Liver (tissue), 9 donors: ENCODE data around the gene POPDC2. TPM values are rescaled to one million over a fixed set of nuclear protein-coding genes. Genes with fewer than 3 reads are reported as not detected.

Experiments used
- DNase-seq: peaks from one replicate; pipeline ENCODE4 v3.0.0-alpha.2; 2017; ENCODE audit warnings: low spot score
- H3K27ac ChIP-seq, 2 donors: one replicate each; pipeline ENCODE4 v1.7.0; 2013; ENCODE audit warnings: inconsistent platforms in 2 of 2, low read length in 2 of 2, control low read depth in 1 of 2, low read depth in 1 of 2, mild to moderate bottlenecking in 1 of 2
- H3K27me3 ChIP-seq, 4 donors: one replicate each; pipeline versions ENCODE4 v1.6.1 to v1.7.0; 2013; ENCODE audit warnings: low read length in 3 of 4, inconsistent platforms in 1 of 4, mild to moderate bottlenecking in 1 of 4, moderate library complexity in 1 of 4; ENCODE audit not compliant: control insufficient read depth in 4 of 4, insufficient read depth in 4 of 4
- H3K36me3 ChIP-seq, 4 donors: one replicate each; pipeline versions ENCODE4 v1.6.1 to v1.7.0; 2013; ENCODE audit warnings: low read length in 3 of 4, mild to moderate bottlenecking in 3 of 4, low read depth in 1 of 4, moderate library complexity in 1 of 4; ENCODE audit not compliant: control insufficient read depth in 4 of 4, insufficient read depth in 3 of 4
- H3K4me1 ChIP-seq, 4 donors: one replicate each; pipeline versions ENCODE4 v1.6.1 to v1.7.0; 2013; ENCODE audit warnings: low read length in 3 of 4, mild to moderate bottlenecking in 3 of 4, moderate library complexity in 1 of 4; ENCODE audit not compliant: control insufficient read depth in 4 of 4, insufficient read depth in 4 of 4
- H3K4me3 ChIP-seq, 3 donors: one replicate each; pipeline versions ENCODE4 v1.6.1 to v1.7.0; 2013; ENCODE audit warnings: low read length in 3 of 3, control low read depth in 1 of 3, low read depth in 1 of 3, mild to moderate bottlenecking in 1 of 3
- H3K9ac ChIP-seq, 2 donors: one replicate each; pipeline ENCODE4 v1.7.0; 2013; ENCODE audit warnings: low read length in 2 of 2, mild to moderate bottlenecking in 2 of 2, moderate library complexity in 2 of 2, control low read depth in 1 of 2, low read depth in 1 of 2
- H3K9me3 ChIP-seq, 4 donors: one replicate each; pipeline versions ENCODE4 v1.6.1 to v1.7.0; 2013; ENCODE audit warnings: low read length in 3 of 4; ENCODE audit not compliant: control insufficient read depth in 4 of 4
- EGR1 ChIP-seq, 2 donors: IDR thresholded peaks; 2 replicates each; pipeline ENCODE4 v1.6.1; 2016 to 2018; ENCODE audit warnings: antibody characterized with exemption in 2 of 2, low read depth in 2 of 2
- FOXA2 ChIP-seq: IDR thresholded peaks from 2 replicates; pipeline ENCODE4 v1.6.1; 2016; ENCODE audit warnings: antibody characterized with exemption
- HNF4G ChIP-seq: IDR thresholded peaks from 2 replicates; pipeline ENCODE4 v1.6.1; 2016; ENCODE audit warnings: antibody characterized with exemption
- MAX ChIP-seq: IDR thresholded peaks from 2 replicates; pipeline ENCODE4 v1.6.1; 2016; ENCODE audit warnings: antibody characterized with exemption
- NR2F2 ChIP-seq: IDR thresholded peaks from 2 replicates; pipeline ENCODE4 v1.6.1; 2016; ENCODE audit warnings: antibody characterized with exemption
- SP1 ChIP-seq: IDR thresholded peaks from 2 replicates; pipeline ENCODE4 v1.6.1; 2018; ENCODE audit warnings: antibody characterized with exemption, mild to moderate bottlenecking
- YY1 ChIP-seq: IDR thresholded peaks from 2 replicates; pipeline ENCODE4 v1.6.1; 2016; ENCODE audit warnings: antibody characterized with exemption, mild to moderate bottlenecking
- WGBS: extraction: QIAGEN DNeasy Blood & Tissue Kit; methylation state at CpG from one replicate; pipeline ENCODE4 v1.1.7; 2013; 5-methylcytosine and 5-hydroxymethylcytosine counted together
- polyA plus RNA-seq, 2 donors: library from polyadenylated mRNA; stranded (reverse) in 1 of 2; unstranded in 1 of 2; fragments of 200-250 nt in 1 of 2; fragments of >200 nt in 1 of 2; fragmentation: Nextera tagmentation in 1 of 2; extraction: Ambion mirVana in 1 of 2; gene quantifications; one replicate each; pipeline versions ENCODE4 v1.2.1 to v1.2.3, GENCODE V29; 2013 to 2015
- total RNA-seq, 2 donors: library from RNA; depleted of rRNA; stranded (reverse); fragments of >200 nt; gene quantifications; one replicate each; pipeline ENCODE4 v1.2.3, GENCODE V29; 2014
- TF ChIP-seq, protein P1 (sequence below): IDR thresholded peaks from 2 replicates; pipeline ENCODE4 v1.6.1; 2016; ENCODE audit warnings: antibody characterized with exemption
- TF ChIP-seq, protein P2 (sequence below): IDR thresholded peaks from 2 replicates; pipeline ENCODE4 v1.6.1; 2016; ENCODE audit warnings: antibody characterized with exemption
- TF ChIP-seq, protein P3 (sequence below): fragments of 150-350 bp; IDR thresholded peaks from 2 replicates; pipeline ENCODE4 v1.5.1; 2017; ENCODE audit warnings: improper control_type of control experiment, low read depth, low read length; ENCODE audit not compliant: missing input control
- donor health status: healthy.
- donor health status: healthy.
- donor health status: healthy.
- donor health status: healthy.
- donor health status: healthy.

Gene POPDC2
- total and polyA plus RNA-seq, 4 donors = 0.16 to 1.1 (median 0.46) TPM

DNA sequence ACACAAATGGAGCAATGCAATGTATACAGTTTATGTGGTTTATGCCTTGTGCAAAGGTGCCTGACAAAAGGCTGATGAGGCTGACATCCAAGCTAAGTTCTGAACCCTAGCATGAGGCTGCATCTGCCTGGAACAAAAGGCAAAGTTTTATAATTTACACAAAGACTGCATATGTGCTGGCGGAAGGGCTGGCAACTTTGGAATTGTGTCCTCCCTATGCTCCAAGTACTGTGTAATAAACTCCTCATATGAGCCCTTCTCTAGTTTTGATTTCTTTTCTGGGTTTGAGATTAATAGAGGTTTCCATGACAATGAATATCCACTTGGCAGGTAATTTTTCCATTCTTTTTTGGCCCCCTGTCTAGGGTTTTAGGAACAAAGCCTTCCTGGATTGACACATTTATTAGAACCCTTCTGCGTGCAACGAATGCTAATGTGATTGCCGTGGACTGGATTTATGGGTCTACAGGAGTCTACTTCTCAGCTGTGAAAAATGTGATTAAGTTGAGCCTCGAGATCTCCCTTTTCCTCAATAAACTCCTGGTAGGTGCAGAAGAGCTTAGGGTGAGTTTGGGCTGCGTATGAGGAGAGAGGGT, 51.9 kb downstream of the POPDC2 start (continued):
- TF ChIP-seq MAX (no peak), SP1 (no peak)
- TF ChIP-seq, protein P1, sequence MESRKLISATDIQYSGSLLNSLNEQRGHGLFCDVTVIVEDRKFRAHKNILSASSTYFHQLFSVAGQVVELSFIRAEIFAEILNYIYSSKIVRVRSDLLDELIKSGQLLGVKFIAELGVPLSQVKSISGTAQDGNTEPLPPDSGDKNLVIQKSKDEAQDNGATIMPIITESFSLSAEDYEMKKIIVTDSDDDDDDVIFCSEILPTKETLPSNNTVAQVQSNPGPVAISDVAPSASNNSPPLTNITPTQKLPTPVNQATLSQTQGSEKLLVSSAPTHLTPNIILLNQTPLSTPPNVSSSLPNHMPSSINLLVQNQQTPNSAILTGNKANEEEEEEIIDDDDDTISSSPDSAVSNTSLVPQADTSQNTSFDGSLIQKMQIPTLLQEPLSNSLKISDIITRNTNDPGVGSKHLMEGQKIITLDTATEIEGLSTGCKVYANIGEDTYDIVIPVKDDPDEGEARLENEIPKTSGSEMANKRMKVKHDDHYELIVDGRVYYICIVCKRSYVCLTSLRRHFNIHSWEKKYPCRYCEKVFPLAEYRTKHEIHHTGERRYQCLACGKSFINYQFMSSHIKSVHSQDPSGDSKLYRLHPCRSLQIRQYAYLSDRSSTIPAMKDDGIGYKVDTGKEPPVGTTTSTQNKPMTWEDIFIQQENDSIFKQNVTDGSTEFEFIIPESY = no peak

GRCh38 chr3:119604878-119605277, 55.5 kb downstream of the POPDC2 start:
- H3K4me3 ChIP-seq = no peak overlapping the region
- peaks cover 0 to 3% (median 0%) of the 10 kb centered on the region in 4 donors for H3K4me1 ChIP-seq
- no peak overlapping the region for H3K9ac ChIP-seq
- H3K9me3 ChIP-seq = no peaks in the 10 kb centered on the region
- H3K36me3 ChIP-seq = peaks cover 0 to 6% (median 0%) of the 10 kb centered on the region in 4 donors
- H3K27me3 ChIP-seq = no peaks in the 10 kb centered on the region
- DNase-seq = no peak
- 85% methylated on average over 1 of the region's 1 CpG for WGBS
- H3K27ac ChIP-seq = no peak overlapping the region
- TF ChIP-seq MAX (no peak), FOXA2 (no peak), NR2F2 (no peak), SP1 (no peak), HNF4G (no peak)

DNA sequence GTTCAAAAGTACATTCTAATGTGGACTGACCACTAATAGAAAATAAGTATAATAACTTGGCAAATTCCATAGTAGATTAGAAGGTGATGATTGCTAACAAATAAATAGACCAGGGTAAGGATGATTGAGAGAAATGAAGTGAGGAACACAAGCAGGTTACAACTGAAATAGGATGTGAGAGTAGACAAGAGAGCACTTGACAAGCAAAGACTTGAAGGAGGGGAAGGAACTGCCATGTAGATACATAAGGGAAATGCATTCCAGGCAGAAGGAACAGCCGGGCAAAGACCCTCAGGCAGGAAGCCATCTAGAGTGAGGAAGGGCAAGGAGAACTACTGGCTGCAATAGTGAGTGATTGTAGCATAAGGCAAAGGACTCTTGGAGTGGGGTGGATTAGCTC, 57.7 kb downstream of the POPDC2 start:
- no peak overlapping the region for H3K9ac ChIP-seq
- peaks cover 0 to 6% (median 0%) of the 10 kb centered on the region in 4 donors for H3K36me3 ChIP-seq
- DNase-seq = no peak
- no peak overlapping the region for H3K4me3 ChIP-seq
- 79% methylated on average over 1 of the region's 1 CpG for WGBS
- H3K4me1 ChIP-seq = peaks cover 0 to 22% (median 13%) of the 10 kb centered on the region in 4 donors
- no peaks in the 10 kb centered on the region for H3K9me3 ChIP-seq
- H3K27me3 ChIP-seq = no peaks in the 10 kb centered on the region
- TF ChIP-seq, protein P2, sequence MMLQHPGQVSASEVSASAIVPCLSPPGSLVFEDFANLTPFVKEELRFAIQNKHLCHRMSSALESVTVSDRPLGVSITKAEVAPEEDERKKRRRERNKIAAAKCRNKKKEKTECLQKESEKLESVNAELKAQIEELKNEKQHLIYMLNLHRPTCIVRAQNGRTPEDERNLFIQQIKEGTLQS = no peak
- H3K27ac ChIP-seq = no peak overlapping the region

DNA sequence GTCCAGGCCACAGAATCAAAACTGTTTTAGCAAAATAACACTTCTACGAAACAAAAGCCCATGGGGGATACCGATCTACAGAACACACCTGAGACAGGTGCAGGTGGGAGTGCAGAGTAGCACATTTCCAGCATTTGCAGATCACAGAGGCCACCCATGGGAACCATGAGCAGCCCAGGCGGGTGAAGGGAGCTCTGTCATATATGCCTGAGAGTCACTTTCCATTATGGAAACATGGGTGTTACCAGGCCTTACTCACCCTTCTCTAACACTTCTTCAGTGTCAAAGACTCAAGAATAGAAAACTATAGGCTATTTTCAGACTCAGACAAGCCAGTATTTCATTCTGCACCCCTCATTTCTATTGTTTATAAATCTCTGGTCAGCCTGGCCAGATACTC, 59.2 kb downstream of the POPDC2 start:
- Histone ChIP-seq H3K27me3 (no peaks in the 10 kb centered on the region), H3K9ac (no peak overlapping the region), H3K4me3 (no peak overlapping the region), H3K4me1 (peaks cover 2 to 34% (median 21%) of the 10 kb centered on the region in 4 donors), H3K27ac (no peak overlapping the region), H3K36me3 (no peaks in the 10 kb centered on the region), H3K9me3 (no peaks in the 10 kb centered on the region)
- TF ChIP-seq HNF4G = no peak
- no peak for TF ChIP-seq MAX
- TF ChIP-seq EGR1 (IDR thresholded peaks at IDR 0.05; ENCODE audit: low read depth in 2 of 2) = no peak
- TF ChIP-seq, protein P3, sequence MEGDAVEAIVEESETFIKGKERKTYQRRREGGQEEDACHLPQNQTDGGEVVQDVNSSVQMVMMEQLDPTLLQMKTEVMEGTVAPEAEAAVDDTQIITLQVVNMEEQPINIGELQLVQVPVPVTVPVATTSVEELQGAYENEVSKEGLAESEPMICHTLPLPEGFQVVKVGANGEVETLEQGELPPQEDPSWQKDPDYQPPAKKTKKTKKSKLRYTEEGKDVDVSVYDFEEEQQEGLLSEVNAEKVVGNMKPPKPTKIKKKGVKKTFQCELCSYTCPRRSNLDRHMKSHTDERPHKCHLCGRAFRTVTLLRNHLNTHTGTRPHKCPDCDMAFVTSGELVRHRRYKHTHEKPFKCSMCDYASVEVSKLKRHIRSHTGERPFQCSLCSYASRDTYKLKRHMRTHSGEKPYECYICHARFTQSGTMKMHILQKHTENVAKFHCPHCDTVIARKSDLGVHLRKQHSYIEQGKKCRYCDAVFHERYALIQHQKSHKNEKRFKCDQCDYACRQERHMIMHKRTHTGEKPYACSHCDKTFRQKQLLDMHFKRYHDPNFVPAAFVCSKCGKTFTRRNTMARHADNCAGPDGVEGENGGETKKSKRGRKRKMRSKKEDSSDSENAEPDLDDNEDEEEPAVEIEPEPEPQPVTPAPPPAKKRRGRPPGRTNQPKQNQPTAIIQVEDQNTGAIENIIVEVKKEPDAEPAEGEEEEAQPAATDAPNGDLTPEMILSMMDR = no peak
- TF ChIP-seq YY1 = no peak
- 96% methylated on average over 3 of the region's 3 CpGs for WGBS
- no peak for DNase-seq
